ENCODE measurements around the gene SPACA7.
"Not testable (repeated sequence)": the region's sequence is repeated elsewhere in the genome, so short reads cannot be mapped to it uniquely, and the experiment has no call there.

SPACA7 gene

DNA sequence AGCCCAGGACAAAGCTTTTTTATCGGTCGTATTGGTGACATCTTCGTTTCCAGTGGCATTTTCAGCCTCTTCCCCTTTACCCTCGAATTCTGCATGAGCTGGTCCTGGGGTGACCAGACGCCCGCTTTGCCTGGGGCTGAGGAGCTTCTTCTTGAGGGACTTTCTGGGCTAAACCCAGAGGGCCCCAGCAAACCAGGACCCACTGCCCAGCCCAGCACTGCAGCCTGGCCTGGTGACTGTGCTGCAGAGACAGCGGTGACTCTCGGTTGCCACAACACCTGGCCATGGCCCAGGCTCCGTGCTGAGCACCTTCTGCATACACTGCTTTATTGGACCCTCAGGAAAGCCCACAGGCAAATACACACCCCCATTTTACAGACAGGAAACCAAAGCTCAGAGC is 21.0 kb downstream of the SPACA7 start:
- no peak for TF ChIP-seq SPI1 (IDR thresholded peaks at IDR 0.05; ENCODE audit: borderline replicate concordance, low read depth)
- TF ChIP-seq POLR2AphosphoS5 (IDR thresholded peaks at IDR 0.05; ENCODE audit: low read depth): no peak
- TF ChIP-seq, protein P1, sequence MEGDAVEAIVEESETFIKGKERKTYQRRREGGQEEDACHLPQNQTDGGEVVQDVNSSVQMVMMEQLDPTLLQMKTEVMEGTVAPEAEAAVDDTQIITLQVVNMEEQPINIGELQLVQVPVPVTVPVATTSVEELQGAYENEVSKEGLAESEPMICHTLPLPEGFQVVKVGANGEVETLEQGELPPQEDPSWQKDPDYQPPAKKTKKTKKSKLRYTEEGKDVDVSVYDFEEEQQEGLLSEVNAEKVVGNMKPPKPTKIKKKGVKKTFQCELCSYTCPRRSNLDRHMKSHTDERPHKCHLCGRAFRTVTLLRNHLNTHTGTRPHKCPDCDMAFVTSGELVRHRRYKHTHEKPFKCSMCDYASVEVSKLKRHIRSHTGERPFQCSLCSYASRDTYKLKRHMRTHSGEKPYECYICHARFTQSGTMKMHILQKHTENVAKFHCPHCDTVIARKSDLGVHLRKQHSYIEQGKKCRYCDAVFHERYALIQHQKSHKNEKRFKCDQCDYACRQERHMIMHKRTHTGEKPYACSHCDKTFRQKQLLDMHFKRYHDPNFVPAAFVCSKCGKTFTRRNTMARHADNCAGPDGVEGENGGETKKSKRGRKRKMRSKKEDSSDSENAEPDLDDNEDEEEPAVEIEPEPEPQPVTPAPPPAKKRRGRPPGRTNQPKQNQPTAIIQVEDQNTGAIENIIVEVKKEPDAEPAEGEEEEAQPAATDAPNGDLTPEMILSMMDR (IDR thresholded peaks at IDR 0.05; ENCODE audit: insufficient read depth, low read length): no peak
- TF ChIP-seq, protein P2, sequence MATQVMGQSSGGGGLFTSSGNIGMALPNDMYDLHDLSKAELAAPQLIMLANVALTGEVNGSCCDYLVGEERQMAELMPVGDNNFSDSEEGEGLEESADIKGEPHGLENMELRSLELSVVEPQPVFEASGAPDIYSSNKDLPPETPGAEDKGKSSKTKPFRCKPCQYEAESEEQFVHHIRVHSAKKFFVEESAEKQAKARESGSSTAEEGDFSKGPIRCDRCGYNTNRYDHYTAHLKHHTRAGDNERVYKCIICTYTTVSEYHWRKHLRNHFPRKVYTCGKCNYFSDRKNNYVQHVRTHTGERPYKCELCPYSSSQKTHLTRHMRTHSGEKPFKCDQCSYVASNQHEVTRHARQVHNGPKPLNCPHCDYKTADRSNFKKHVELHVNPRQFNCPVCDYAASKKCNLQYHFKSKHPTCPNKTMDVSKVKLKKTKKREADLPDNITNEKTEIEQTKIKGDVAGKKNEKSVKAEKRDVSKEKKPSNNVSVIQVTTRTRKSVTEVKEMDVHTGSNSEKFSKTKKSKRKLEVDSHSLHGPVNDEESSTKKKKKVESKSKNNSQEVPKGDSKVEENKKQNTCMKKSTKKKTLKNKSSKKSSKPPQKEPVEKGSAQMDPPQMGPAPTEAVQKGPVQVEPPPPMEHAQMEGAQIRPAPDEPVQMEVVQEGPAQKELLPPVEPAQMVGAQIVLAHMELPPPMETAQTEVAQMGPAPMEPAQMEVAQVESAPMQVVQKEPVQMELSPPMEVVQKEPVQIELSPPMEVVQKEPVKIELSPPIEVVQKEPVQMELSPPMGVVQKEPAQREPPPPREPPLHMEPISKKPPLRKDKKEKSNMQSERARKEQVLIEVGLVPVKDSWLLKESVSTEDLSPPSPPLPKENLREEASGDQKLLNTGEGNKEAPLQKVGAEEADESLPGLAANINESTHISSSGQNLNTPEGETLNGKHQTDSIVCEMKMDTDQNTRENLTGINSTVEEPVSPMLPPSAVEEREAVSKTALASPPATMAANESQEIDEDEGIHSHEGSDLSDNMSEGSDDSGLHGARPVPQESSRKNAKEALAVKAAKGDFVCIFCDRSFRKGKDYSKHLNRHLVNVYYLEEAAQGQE (IDR thresholded peaks at IDR 0.05; ENCODE audit: insufficient replicate concordance, low read depth): no peak
- Histone ChIP-seq H3K4me3 (replicated peaks; ENCODE audit: insufficient read depth, low read length) (no peak overlapping the region), H3K27me3 (ENCODE audit: insufficient read depth, poor library complexity, severe bottlenecking) (no peaks in the 10 kb centered on the region), H3K27ac (replicated peaks) (no peak overlapping the region)
- DNase-seq (ENCODE audit: low read depth in 1 of 2, low spot score in 1 of 2): no peak

DNA sequence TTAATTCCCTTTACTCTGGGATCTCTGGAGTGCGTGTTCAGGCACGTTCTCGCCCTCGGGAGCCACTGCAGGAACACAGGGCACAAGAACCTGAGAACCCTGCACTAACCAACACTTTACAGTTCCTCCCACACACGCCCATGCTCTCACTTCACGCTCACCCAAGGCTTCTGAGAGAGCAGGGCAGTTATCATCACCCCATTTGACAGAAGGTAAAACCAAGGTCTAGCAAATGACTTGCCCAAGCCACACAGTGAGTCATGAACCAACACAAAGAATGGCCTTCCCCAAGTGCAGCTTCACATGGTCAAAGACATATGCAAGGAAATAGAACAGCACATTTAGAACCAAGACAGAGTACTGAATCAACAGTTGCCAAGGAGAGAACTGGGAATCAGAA is 22.2 kb downstream of the SPACA7 start:
- not testable (repeated sequence) for DNase-seq (ENCODE audit: low read depth in 1 of 2, low spot score in 1 of 2); H3K4me3 ChIP-seq (replicated peaks; ENCODE audit: insufficient read depth, low read length); H3K27me3 ChIP-seq (ENCODE audit: insufficient read depth, poor library complexity, severe bottlenecking); H3K27ac ChIP-seq (replicated peaks)

DNA sequence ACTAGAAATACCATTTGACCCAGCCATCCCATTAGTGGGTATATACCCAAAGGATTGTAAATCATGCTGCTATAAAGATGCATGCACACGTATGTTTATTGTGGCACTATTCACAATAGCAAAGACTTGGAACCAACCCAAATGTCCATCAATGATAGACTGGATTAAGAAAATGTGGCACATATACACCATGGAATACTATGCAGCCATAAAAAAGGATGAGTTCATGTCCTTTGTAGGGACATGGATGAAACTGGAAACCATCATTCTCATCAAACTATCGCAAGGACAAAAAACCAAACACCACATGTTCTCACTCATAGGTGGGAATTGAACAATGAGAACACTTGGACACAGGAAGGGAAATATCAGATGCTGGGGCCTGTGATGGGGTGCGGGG is 33.7 kb downstream of the SPACA7 start:
- not testable (repeated sequence) for DNase-seq (ENCODE audit: low read depth in 1 of 2, low spot score in 1 of 2); H3K27me3 ChIP-seq (ENCODE audit: insufficient read depth, poor library complexity, severe bottlenecking); H3K27ac ChIP-seq (replicated peaks); H3K4me3 ChIP-seq (replicated peaks; ENCODE audit: insufficient read depth, low read length)

DNA sequence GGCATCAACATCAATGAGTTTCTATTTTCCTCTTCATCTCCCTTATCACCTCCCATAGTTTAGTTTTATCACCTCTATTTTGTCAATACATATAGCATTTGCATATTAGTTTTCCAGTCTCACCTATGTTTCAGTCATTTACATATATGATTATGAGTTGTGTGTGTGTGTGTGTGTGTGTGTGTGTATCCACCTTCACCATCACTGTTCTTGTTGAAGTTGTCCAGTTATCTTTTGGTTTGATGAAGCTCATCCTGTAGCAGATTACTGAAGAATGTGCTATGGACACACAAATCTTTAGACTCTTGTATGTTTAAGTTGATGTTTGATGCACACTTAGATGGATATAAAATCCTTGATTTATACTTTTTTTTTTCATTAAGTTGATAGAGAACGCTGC is 40.5 kb downstream of the SPACA7 start:
- no peak overlapping the region for H3K4me3 ChIP-seq (replicated peaks; ENCODE audit: insufficient read depth, low read length)
- no peak for DNase-seq (ENCODE audit: low read depth in 1 of 2, low spot score in 1 of 2)
- peaks cover 2% of the 10 kb centered on the region for H3K27me3 ChIP-seq (ENCODE audit: insufficient read depth, poor library complexity, severe bottlenecking)
- no peak for TF ChIP-seq SPI1 (IDR thresholded peaks at IDR 0.05; ENCODE audit: borderline replicate concordance, low read depth)
- TF ChIP-seq, protein P1 (IDR thresholded peaks at IDR 0.05; ENCODE audit: insufficient read depth, low read length): no peak
- TF ChIP-seq, protein P2 (IDR thresholded peaks at IDR 0.05; ENCODE audit: insufficient replicate concordance, low read depth): no peak
- no peak for TF ChIP-seq POLR2AphosphoS5 (IDR thresholded peaks at IDR 0.05; ENCODE audit: low read depth)
- TF ChIP-seq GABPA (IDR thresholded peaks at IDR 0.05; ENCODE audit: low read depth): no peak
- H3K27ac ChIP-seq (replicated peaks): no peak overlapping the region

DNA sequence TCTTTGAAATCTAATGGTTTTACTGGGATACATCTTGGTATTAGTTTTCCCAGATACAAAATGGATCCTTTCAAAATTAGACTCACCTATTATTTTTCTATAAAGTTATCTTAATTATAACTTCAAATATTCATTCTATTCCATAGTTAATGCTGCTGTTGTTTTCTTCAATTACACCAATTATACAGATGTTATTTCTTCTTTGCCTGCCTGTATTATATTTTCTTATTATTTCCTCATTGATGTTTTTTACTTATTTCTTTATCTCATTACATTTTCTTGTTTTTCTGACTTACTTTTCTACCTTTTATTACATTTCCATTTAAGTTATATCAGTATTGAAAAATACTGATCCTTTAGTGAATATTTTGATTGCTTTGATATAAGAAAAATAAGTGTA is 40.9 kb downstream of the SPACA7 start:
- Histone ChIP-seq H3K27me3 (ENCODE audit: insufficient read depth, poor library complexity, severe bottlenecking) (peaks cover 2% of the 10 kb centered on the region), H3K27ac (replicated peaks) (no peak overlapping the region), H3K4me3 (replicated peaks; ENCODE audit: insufficient read depth, low read length) (no peak overlapping the region)
- DNase-seq (ENCODE audit: low read depth in 1 of 2, low spot score in 1 of 2): no peak
- TF ChIP-seq POLR2AphosphoS5 (IDR thresholded peaks at IDR 0.05; ENCODE audit: low read depth): no peak
- TF ChIP-seq SPI1 (IDR thresholded peaks at IDR 0.05; ENCODE audit: borderline replicate concordance, low read depth): no peak
- no peak for TF ChIP-seq GABPA (IDR thresholded peaks at IDR 0.05; ENCODE audit: low read depth)
- TF ChIP-seq, protein P2 (IDR thresholded peaks at IDR 0.05; ENCODE audit: insufficient replicate concordance, low read depth): no peak
- TF ChIP-seq, protein P1 (IDR thresholded peaks at IDR 0.05; ENCODE audit: insufficient read depth, low read length): no peak

All from HL-60 (cell line).